NCI-H187 treated with DMSO at 0.1 percent for 48 hours (cell line): Measurements from ENCODE around the gene THPO.
"Not testable (repeated sequence)": the region's sequence is repeated elsewhere in the genome, so short reads cannot be mapped to it uniquely, and the experiment has no call there.

Source experiments
- DNase-seq: peaks from one replicate; lab custom pipeline; 2025; lab: John Stamatoyannopoulos, UW

Gene THPO

DNA sequence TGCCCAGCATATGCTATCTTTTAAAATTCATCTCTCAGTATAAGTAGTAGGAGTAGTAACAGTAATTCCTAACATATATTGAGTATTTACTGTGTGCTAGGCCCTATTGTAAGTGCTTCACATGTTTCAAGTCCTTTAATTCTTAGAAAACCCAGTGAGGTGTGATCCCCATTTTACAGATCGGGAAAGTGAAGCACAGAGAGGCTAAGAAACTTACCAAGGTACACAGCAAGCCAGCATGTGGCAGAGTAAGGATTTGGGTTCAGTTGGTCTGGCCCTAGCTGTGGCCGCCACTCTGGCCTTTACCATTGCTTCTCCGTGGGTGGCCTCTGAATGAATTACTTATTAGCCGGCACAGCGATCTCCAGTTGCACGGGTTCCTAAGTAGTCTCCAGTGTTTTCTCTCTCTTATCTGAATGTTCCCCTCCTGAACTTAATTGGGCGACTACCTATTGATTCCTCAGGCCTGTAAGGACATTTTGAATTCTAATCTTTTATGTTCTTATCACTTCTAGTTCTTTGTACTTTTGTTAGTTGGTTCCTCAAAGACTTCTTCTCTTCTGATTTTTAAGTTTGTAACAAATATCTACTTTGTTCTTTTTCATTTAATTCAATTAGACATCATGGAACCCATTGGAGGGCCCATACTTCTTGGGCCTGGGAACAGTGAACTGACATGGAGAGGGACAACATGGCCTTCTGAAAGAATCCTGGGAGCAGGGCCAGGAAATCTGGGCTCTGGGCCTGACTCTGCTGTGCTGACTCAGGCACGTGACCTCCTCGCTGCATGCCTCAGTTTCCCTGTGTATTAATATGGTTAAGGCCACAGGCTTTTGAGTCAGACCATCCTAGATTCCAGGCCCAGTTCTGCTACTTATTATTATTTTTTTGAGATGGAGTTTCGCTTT is 28.2 kb downstream of the THPO start:
- DNase-seq, result no peak

DNA sequence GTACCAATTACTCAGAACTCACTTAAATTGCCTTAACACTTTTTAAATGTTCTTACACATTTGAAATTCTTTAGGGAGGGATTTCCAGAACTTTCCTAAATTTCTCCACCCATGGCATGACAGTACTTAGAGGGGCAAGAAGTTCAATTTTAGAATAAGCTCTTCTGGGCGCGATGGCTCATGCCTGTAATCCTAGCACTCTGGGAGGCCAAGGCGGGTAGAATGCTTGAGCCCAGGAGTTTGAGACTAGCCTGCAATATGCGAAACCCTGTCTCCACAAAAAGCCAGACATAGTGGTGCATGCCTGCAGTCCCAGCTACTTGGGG is 30.0 kb downstream of the THPO start:
- DNase-seq, result no peak

DNA sequence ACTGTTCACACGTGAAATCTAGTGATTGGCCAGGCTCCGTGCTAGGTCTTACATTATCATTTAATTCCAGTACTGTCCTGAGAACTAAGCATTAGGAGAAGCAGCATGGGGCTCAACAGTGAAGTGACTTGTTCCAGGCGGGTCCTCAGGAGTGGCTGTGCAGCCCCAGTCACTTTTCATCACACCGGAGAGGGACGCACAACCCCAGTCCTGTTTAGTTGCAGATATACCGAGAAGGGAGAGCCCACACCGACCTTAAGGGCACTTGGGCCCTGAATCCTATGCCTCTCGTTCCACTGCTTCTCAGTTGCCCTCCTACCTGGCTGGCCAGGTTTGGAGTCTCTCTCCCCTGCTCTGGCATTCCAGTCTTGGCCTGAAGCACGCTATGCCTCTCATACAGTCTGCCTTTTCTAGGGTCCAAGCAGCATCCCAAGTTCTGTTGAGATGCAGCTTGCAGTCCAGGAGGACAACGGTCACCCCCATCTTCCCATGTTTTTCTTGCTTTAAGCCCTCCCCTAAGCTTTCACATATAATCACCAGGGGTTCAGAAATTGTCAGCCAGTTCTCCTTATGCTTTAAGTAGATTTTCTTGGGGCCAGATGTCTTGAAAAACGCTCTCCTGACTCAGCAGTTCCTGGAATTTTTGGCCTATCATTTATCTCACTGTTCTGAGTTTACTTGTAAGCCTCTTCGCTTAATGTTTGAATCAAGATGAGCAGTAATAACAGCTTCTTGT is 30.5 kb downstream of the THPO start:
- no peak for DNase-seq

DNA sequence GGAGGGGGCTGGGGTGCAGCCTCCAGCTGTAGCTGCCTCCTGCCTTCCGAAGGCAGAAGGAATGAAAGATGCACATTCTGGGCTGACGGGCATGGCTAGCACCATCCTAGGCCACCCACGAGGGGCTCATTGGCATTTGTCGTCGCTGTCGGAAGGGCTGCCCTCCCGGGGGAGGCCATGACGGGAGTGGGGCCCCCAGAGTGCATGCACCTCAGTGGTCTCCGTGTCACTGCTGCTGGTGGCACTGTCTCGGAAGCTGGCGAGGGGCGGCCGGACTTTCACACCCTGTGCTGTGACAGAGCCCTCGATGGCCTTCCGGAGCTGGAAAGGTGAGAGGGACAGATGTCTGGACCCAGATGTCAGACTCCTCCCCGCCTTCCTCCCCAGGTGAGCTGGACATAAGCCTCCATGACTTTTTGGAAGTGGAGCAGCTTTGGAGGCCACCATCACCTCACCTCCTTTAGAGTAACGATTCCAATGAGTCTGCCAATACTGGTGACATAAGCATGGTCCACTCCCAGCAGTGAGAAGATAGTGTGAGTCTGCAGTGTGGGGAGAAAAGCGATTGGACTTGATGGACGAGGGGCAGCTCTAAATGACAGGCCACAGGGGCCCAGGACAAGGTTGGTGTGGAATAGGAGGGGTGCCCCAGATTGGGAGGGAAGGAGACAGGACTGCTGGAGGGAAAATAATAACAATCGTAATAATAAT is 31.4 kb downstream of the THPO start:
- DNase-seq, result no peak

DNA sequence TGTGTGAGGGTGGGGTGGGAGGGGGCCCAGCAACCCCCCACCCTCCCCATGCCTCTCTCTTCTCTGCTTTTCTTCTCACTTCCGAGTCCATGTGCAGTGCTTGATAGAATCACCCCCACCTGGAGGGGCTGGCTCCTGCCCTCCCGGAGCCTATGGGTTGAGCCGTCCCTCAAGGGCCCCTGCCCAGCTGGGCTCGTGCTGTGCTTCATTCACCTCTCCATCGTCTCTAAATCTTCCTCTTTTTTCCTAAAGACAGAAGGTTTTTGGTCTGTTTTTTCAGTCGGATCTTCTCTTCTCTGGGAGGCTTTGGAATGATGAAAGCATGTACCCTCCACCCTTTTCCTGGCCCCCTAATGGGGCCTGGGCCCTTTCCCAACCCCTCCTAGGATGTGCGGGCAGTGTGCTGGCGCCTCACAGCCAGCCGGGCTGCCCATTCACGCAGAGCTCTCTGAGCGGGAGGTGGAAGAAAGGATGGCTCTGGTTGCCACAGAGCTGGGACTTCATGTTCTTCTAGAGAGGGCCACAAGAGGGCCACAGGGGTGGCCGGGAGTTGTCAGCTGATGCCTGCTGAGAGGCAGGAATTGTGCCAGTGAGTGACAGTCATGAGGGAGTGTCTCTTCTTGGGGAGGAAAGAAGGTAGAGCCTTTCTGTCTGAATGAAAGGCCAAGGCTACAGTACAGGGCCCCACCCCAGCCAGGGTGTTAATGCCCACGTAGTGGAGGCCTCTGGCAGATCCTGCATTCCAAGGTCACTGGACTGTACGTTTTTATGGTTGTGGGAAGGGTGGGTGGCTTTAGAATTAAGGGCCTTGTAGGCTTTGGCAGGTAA is 32.5 kb downstream of the THPO start:
- DNase-seq, result peak; percentile 17

GRCh38 chr3:184344579-184345316 is 33.3 kb downstream of the THPO start:
- DNase-seq, result no peak

DNA sequence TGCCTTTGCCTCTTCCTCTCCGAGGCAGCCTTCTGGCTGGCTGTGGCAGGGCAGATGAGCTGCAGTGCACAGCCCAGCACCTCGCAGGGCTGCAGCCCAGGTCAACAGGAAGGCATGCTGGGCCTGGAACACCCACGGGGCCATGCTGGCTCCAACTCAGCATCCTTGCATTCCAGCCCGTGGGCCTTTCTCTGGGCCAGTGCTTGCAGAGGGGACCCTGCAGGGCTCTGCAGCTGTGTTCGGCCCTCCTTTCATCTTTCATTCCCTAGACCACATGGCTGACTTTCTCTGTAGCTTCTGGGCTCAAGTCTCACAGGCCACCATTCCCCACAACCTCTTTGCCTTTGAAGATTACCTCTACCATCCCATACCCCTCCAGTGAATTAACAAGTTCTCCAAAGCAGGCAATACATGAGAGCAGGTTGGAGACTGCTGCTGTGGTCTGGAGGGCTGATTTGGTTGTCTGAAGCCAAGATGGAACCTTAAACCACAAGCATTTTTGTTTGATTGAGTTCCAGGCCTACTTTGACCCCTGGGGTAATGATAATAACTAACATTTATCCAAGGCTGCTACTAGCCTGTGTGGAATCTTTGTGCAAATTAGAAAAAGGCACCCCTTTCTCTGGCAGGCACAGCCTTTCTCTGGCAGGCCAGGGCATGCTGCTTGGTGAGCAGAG is 34.7 kb downstream of the THPO start:
- DNase-seq, result no peak

DNA sequence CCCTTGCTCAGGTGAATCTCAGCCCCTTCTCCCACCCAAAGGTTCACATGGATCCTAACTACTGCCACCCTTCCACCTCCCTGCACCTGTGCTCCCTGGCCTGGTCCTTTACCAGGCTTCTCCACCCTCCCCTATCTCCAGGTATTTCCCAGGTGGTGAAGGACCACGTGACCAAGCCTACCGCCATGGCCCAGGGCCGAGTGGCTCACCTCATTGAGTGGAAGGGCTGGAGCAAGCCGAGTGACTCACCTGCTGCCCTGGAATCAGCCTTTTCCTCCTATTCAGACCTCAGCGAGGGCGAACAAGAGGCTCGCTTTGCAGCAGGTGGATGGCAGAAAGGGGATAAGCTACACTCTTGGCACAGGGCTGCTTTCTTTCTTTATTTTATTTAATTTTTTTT is 36.1 kb downstream of the THPO start:
- DNase-seq, result peak; percentile 17

DNA sequence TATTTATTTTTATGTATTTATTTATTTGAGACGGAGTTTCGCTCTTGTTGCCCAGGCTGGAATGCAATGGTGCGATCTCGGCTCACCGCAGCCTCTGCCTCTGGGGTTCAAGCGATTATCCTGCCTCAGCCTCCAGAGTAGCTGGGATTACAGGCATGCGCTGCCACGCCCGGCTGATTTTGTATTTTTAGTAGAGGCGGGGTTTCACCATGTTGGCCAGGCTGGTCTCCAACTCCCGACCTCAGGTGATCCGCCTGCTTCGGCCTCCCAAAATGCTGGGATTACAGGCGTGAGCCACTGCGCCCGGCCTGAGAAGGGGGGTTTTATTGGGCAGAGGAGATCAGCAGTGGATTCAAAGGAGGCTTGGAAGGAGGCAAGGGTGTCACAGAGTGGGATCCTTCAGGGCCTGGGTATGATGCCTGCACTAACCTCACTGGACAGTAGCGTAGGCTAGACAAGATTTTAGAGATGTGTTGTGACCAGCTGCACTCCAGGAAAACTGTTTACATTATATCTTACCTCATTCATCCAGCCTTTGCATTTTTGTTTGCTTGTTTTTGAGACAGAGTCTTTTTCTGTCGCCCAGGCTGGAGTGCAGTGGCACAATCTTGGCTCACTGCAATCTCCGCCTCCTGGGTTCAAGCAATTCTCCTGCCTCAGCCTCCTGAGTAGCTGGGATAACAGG is 38.4 kb downstream of the THPO start:
- DNase-seq, result not testable (repeated sequence)

- peak; percentile 71 for DNase-seq
These were observed 39.0 kb downstream of the THPO start for GRCh38 chr3:184339001-184339400.

GRCh38 chr3:184338511-184338945 is 39.5 kb downstream of the THPO start:
- peak; percentile 56 for DNase-seq

- no peak for DNase-seq
These were observed 40.0 kb downstream of the THPO start for GRCh38 chr3:184337981-184338380.

- DNase-seq, result no peak
These were observed 40.6 kb downstream of the THPO start, which contains the start of gene FAM131A for GRCh38 chr3:184337399-184337714. Gene FAM131A (plus strand): TSS chr3:184337600. CDS start chr3:184337631, 31 bp downstream.

DNA sequence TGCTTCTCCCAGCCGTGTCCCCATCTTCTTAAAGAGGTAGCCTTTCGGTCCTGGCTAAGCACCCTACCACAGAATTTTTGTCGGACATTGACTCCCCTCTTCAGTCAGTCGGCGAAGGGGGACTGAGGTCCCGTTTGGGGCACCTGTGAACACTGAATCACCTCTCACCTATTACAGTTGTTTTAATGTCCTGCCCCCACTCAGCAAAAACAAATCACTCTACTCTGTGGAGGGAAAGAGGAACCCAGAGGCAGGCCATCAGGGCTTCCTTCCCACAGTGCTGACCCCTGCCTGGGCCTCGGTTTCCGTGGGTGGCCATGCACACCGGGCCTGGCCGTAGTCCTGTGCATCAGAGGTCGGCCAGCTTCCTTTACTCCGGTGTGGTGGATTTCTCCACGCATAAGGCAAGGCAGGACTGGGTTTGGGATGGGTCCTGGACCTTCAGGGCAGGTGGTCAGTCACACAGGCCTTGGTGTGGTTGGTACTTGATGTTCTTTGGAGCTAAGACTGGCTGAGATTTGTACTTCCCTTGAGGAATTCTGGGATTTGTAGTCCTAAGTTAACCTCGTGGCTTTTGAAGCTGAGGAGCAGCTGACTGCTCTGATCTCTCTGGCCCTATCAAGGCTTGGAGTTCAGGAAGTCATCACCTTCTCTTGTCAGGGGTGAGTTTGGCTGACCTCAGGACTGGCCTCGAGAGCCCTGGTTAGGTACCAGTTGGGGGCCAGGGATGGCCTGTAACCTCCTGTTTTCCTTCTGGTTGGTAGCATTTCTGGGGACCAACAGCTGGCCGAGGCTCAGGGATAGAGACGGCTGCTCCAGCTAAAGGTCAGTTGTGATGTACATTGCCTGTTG is 41.2 kb downstream of the THPO start:
- DNase-seq, result no peak

- DNase-seq, result no peak
These were observed 42.1 kb downstream of the THPO start for GRCh38 chr3:184335661-184336546.

GRCh38 chr3:184335291-184335660 is 42.7 kb downstream of the THPO start:
- DNase-seq, result no peak

DNA sequence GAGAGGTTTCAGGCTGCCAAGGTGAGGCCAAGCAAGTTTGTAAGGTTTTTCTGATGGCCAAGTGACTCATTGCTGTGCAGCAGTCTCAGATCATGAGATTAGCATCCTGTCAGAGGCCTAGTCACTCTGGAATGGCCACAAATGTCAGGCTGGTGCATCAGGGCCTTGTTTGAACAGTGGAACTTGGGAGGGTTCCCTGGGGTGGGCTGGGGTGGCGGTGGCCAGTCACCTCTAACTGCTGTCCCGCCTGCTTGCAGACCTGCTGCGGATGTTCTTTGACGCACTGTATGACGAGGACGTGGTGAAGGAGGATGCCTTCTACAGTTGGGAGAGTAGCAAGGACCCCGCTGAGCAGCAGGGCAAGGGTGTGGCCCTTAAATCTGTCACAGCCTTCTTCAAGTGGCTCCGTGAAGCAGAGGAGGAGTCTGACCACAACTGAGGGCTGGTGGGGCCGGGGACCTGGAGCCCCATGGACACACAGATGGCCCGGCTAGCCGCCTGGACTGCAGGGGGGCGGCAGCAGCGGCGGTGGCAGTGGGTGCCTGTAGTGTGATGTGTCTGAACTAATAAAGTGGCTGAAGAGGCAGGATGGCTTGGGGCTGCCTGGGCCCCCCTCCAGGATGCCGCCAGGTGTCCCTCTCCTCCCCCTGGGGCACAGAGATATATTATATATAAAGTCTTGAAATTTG is 43.4 kb downstream of the THPO start:
- DNase-seq, result no peak
